HG02759 (cell line): Measurements from ENCODE around the gene C20orf141.

ENCODE experiments used
- ATAC-seq: cut with Tn5 transposase; IDR thresholded peaks from one replicate; pipeline ENCODE4 v1.9.1; 2021; ENCODE audit warnings: mild to moderate bottlenecking, moderate library complexity; ENCODE audit not compliant: unreplicated experiment

Gene C20orf141

DNA sequence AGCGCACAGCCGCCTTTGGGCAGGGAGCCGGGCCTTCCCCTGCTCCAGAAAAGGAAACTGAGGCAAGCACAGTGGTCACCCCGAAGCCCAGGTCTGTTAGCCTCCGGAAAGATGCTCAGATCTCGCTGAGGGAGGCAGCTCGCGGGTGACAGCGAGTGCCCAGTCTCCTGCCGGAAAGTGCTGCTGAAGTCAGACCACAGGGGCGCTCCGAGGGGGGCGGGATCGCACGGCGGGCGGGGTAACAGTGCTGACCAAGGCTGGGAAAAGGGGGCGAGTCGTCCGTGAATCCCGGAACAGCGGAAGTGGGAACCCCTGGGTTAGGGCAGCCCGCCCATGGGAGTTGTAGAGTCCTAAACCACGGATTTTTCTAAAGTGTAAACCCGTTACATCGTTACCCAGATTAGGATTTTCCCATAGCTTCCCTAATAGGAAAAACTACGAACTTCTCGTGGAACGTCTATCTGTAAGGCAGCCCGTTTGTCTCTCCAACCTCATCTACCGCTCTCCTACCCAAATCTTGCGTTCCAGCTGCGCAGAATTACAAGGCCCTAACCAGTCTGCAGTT is 26.3 kb downstream of the C20orf141 start:
- peak; percentile 46 for ATAC-seq

GRCh38 chr20:2845607-2846006 is 30.8 kb downstream of the C20orf141 start:
- no peak for ATAC-seq

- ATAC-seq, result no peak
Measured at GRCh38 chr20:2846698-2847097, 31.9 kb downstream of the C20orf141 start.

- ATAC-seq, result no peak
Measured at GRCh38 chr20:2847802-2848201, 33.0 kb downstream of the C20orf141 start.

DNA sequence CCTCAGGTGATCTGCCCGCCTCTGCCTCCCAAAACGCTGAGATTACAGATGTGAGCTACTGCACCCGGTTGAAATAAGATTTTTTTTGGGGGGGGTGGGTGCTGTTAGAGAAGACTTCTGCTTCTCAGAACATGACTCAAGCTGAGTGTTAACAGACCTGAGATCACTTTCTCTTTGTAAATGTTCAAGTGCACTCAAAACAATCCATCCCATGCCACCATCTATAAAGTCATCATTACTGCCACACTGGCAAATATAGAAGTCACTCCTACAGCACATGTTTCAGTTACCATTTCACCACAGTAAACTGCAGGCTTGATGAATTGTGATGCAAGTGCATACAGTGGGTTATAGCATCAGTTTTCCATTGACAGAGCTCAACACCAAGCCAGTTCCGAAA is 34.7 kb downstream of the C20orf141 start:
- ATAC-seq, result no peak

DNA sequence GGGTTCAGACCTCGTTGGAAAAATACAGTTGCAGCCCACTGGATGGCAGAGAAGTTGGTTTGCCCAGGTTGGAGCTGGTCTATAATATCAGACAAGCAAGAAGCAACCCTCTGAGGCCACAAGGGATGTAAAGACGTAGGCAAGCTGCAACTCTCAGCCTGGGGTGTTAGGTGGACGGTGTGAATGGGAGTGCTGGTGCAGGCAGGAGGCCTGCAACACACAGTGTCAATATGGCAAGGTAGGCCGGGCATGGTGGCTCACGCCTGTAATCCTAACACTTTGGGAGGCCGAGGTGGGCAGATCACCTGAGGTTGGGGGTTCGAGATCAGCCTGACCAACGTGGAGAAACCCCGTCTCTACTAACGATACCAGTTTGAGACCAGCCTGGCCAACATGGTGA is 36.3 kb downstream of the C20orf141 start:
- no peak for ATAC-seq

GRCh38 chr20:2858591-2858990 is 43.8 kb downstream of the C20orf141 start:
- no peak for ATAC-seq

GRCh38 chr20:2859330-2860121 is 44.7 kb downstream of the C20orf141 start:
- no peak for ATAC-seq

- no peak for ATAC-seq
Measured at GRCh38 chr20:2864626-2865025, 49.8 kb downstream of the C20orf141 start.

DNA sequence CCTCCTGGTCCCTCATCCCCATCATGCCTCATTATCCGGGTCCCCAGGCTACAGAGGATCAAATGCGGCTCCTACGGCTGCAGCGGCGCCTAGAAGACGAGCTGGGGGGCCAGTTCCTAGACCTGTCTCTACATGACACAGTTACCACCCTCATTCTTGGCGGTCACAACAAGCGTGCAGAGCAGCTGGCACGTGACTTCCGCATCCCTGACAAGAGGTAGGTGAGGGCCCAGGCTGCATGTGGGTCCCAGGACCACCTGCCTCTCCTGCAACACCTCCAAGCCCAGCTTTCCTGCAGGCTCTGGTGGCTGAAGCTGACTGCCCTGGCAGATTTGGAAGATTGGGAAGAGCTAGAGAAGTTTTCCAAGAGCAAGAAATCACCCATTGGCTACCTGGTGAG is 50.3 kb downstream of the C20orf141 start:
- ATAC-seq, result no peak
